ENCODE results near the gene CD40.

Gene CD40

GRCh38 chr20:46101957-46102356 lies 16.2 kb upstream of the CD40 start:
- no peak for DNase-seq (ENCODE audit: low read depth, low spot score)
- ChIA-PET CTCF (interaction anchor here (0.9 to 1.4 kb wide), 2 partner anchors 28 to 88 kb away, joined by 3 read pairs; no protein-coding TSS in a partner anchor), POLR2A (no interaction called here)
- H3K4me3 ChIP-seq (ENCODE audit: low read depth, low read length), result no peak overlapping the region
- TF ChIP-seq CTCF (IDR thresholded peaks at IDR 0.05; ENCODE audit: insufficient read depth, low read length, missing control alignments), result no peak

GRCh38 chr20:46102940-46103339 lies 15.2 kb upstream of the CD40 start:
- ChIA-PET POLR2A (no interaction called here), CTCF (interaction anchor here (0.9 to 1.4 kb wide), 2 partner anchors 27 to 89 kb away, joined by 3 read pairs; no protein-coding TSS in a partner anchor)
- no peak for DNase-seq (ENCODE audit: low read depth, low spot score)

GRCh38 chr20:46104262-46104661 lies 13.9 kb upstream of the CD40 start:
- DNase-seq (ENCODE audit: low read depth, low spot score), result no peak
- ChIA-PET POLR2A (no interaction called here), CTCF (no interaction called here)
- H3K4me3 ChIP-seq (ENCODE audit: low read depth, low read length), result no peak overlapping the region
- TF ChIP-seq CTCF (IDR thresholded peaks at IDR 0.05; ENCODE audit: insufficient read depth, low read length, missing control alignments), result no peak

More at GRCh38 chr20:46102940-46103339, 15.2 kb upstream of the CD40 start:
- no peak overlapping the region for H3K4me3 ChIP-seq (ENCODE audit: low read depth, low read length)
- no peak for TF ChIP-seq CTCF (IDR thresholded peaks at IDR 0.05; ENCODE audit: insufficient read depth, low read length, missing control alignments)

GRCh38 chr20:46107061-46107460 lies 11.1 kb upstream of the CD40 start:
- ChIA-PET POLR2A (no interaction called here), CTCF (interaction anchor here (1.1 to 1.5 kb wide), 3 partner anchors 14 to 93 kb away, joined by 3 to 5 read pairs (median 4); no protein-coding TSS in a partner anchor)

GRCh38 chr20:46108435-46108841 lies 9.7 kb upstream of the CD40 start:
- ChIA-PET POLR2A (no interaction called here), CTCF (interaction anchor here (1.3 kb wide), 1 partner anchor 94 kb away, joined by 4 read pairs; no protein-coding TSS in a partner anchor)
- TF ChIP-seq CTCF (IDR thresholded peaks at IDR 0.05; ENCODE audit: insufficient read depth, low read length, missing control alignments), result no peak
- no peak overlapping the region for H3K4me3 ChIP-seq (ENCODE audit: low read depth, low read length)
- no peak for DNase-seq (ENCODE audit: low read depth, low spot score)

More at GRCh38 chr20:46107061-46107460, 11.1 kb upstream of the CD40 start:
- no peak for DNase-seq (ENCODE audit: low read depth, low spot score)
- no peak for TF ChIP-seq CTCF (IDR thresholded peaks at IDR 0.05; ENCODE audit: insufficient read depth, low read length, missing control alignments)
- no peak overlapping the region for H3K4me3 ChIP-seq (ENCODE audit: low read depth, low read length)

GRCh38 chr20:46108976-46109375 lies 9.1 kb upstream of the CD40 start:
- no peak for TF ChIP-seq CTCF (IDR thresholded peaks at IDR 0.05; ENCODE audit: insufficient read depth, low read length, missing control alignments)
- no peak for DNase-seq (ENCODE audit: low read depth, low spot score)
- CTCF ChIA-PET, result no interaction called here
- POLR2A ChIA-PET, result no interaction called here
- H3K4me3 ChIP-seq (ENCODE audit: low read depth, low read length), result no peak overlapping the region

Measured in AG04449 (cell line).